ENCODE results near the gene PDIA5. TPM values are rescaled to one million over a fixed set of nuclear protein-coding genes. Genes with fewer than 3 reads are reported as not detected.

The PDIA5 gene
- total RNA-seq, 1 experiment from 2014 or later: 41.5 TPM

GRCh38 chr3:123202451-123202850 lies 135.6 kb downstream of the PDIA5 start:
- CTCF ChIA-PET: interaction anchor here (0.5 to 1.9 kb wide), 6 partner anchors 9 to 163 kb away, joined by 3 to 7 read pairs (median 5); no protein-coding TSS in a partner anchor
- no peaks in the 10 kb centered on the region for H3K27me3 Mint-ChIP-seq (ENCODE audit: low read depth)
- POLR2A ChIA-PET: interaction anchor here (1.6 kb wide), 1 partner anchor 113 kb away, joined by 6 read pairs; no protein-coding TSS in a partner anchor
- DNase-seq (ENCODE audit: low spot score): peak; percentile 20
- H3K4me1 Mint-ChIP-seq: peaks cover 14% of the 10 kb centered on the region
- H3K36me3 Mint-ChIP-seq: peaks cover 4% of the 10 kb centered on the region; the same call in 1 of the 2 replicates
- peak overlapping the region; percentile 94 for H3K4me3 Mint-ChIP-seq
- peaks cover 13% of the 10 kb centered on the region for H3K9me3 Mint-ChIP-seq
- no peak for ATAC-seq
- peak overlapping the region; percentile 94 for H3K27ac Mint-ChIP-seq
- TF ChIP-seq NR1H2 (CRISPR knock-in tag; IDR thresholded peaks at IDR 0.05) (no peak), KAT7 (CRISPR knock-in tag; IDR thresholded peaks at IDR 0.05; ENCODE audit: borderline replicate concordance) (no peak), NFE2L1 (CRISPR knock-in tag; IDR thresholded peaks at IDR 0.05) (no peak), ZMAT4 (CRISPR knock-in tag; IDR thresholded peaks at IDR 0.05) (no peak), CTCF (IDR thresholded peaks at IDR 0.05) (no peak), OVOL2 (CRISPR knock-in tag; IDR thresholded peaks at IDR 0.05; ENCODE audit: borderline replicate concordance) (no peak), GRHL2 (CRISPR knock-in tag; IDR thresholded peaks at IDR 0.05; ENCODE audit: insufficient replicate concordance, severe bottlenecking) (no peak), NFYB (CRISPR knock-in tag; conservative IDR thresholded peaks at IDR 0.05; ENCODE audit: low read depth) (no peak), ZNF138 (CRISPR knock-in tag; conservative IDR thresholded peaks at IDR 0.05) (no peak), ZNF396 (CRISPR knock-in tag; IDR thresholded peaks at IDR 0.05; ENCODE audit: borderline replicate concordance) (no peak), USF1 (CRISPR knock-in tag; IDR thresholded peaks at IDR 0.05) (no peak), STAT6 (CRISPR knock-in tag; conservative IDR thresholded peaks at IDR 0.05; ENCODE audit: low read depth) (no peak), SOX15 (CRISPR knock-in tag; IDR thresholded peaks at IDR 0.05) (no peak), E2F1 (CRISPR knock-in tag; IDR thresholded peaks at IDR 0.05) (no peak)

Small RNA genes lying within 50 kb of the gene (microRNA-seq; reads per million reads assigned to microRNA genes)
- gene MIR7110 (ENCODE audit: borderline number of aligned reads): not detected

Other genes starting within 250 kb of the PDIA5 start
- gene SEMA5B, start 39.3 kb upstream of the PDIA5 start, total RNA-seq (2021): 20.4 to 22.0 TPM (median 20.7 TPM) in 3 replicates
- gene SEC22A, start 134.9 kb downstream of the PDIA5 start, total RNA-seq (2021): 9.2 to 12.6 TPM (median 11.1 TPM) in 3 replicates

Data from WTC11 (cell line).